Astrocyte (in vitro differentiated cells and primary cell): ENCODE results near the gene MUC5AC. TPM values are rescaled to one million over a fixed set of nuclear protein-coding genes. Genes with fewer than 3 reads are reported as not detected.

ENCODE experiments used
- DNase-seq: peaks from one replicate; pipeline ENCODE4 v3.0.0-alpha.2; 2010; ENCODE audit warnings: low read depth
- FAIRE-seq: peaks from 2 replicates; lab custom pipeline; 2011; peaks lifted over from hg19 to GRCh38; lab: Jason Lieb, UNC
- H2AFZ ChIP-seq: 2 replicates; pipeline ENCODE4 v1.6.0; 2012; ENCODE audit warnings: low read depth, low read length, inconsistent platforms
- H3K27ac ChIP-seq: 2 replicates; pipeline ENCODE4 v1.5.1; 2011; ENCODE audit warnings: low read depth, low read length, inconsistent platforms
- H3K27me3 ChIP-seq: 2 replicates; pipeline ENCODE4 v1.6.0; 2011; ENCODE audit warnings: low read length, inconsistent platforms; ENCODE audit not compliant: insufficient read depth
- H3K36me3 ChIP-seq: 2 replicates; pipeline ENCODE4 v1.5.1; 2011; ENCODE audit warnings: low read length, inconsistent platforms; ENCODE audit not compliant: insufficient read depth
- H3K4me1 ChIP-seq: 2 replicates; pipeline ENCODE4 v1.5.1; 2011; ENCODE audit warnings: low read length, inconsistent platforms; ENCODE audit not compliant: insufficient read depth
- H3K4me2 ChIP-seq: 2 replicates; pipeline ENCODE4 v1.6.0; 2012; ENCODE audit warnings: low read length, inconsistent platforms
- H3K4me3 ChIP-seq: 2 replicates; pipeline ENCODE4 v1.5.1; 2011; ENCODE audit warnings: low read depth, mild to moderate bottlenecking, low read length, inconsistent platforms; ENCODE audit not compliant: insufficient read depth
- H3K79me2 ChIP-seq: 2 replicates; pipeline ENCODE4 v1.6.0; 2012; ENCODE audit warnings: mild to moderate bottlenecking, low read length, inconsistent platforms; ENCODE audit not compliant: insufficient read depth
- H3K9ac ChIP-seq: 2 replicates; pipeline ENCODE4 v1.6.0; 2012; ENCODE audit warnings: mild to moderate bottlenecking, low read length, inconsistent platforms
- H3K9me3 ChIP-seq: 2 replicates; pipeline ENCODE4 v1.5.1; 2012; ENCODE audit warnings: low read depth, mild to moderate bottlenecking, low read length, inconsistent platforms; ENCODE audit not compliant: insufficient read depth
- H4K20me1 ChIP-seq: 2 replicates; pipeline ENCODE4 v1.6.0; 2012; ENCODE audit warnings: low read length, inconsistent platforms; ENCODE audit not compliant: insufficient read depth
- H3K27ac Mint-ChIP-seq: one replicate; pipeline ENCODE4 v1.8.0; 2021; ENCODE audit warnings: mild to moderate bottlenecking, mixed read lengths; ENCODE audit not compliant: unreplicated experiment
- H3K27me3 Mint-ChIP-seq: one replicate; pipeline ENCODE4 v1.8.0; 2021; ENCODE audit warnings: low read depth, mixed read lengths; ENCODE audit not compliant: unreplicated experiment
- H3K36me3 Mint-ChIP-seq: one replicate; pipeline ENCODE4 v1.8.0; 2021; ENCODE audit warnings: low read depth, mixed read lengths; ENCODE audit not compliant: unreplicated experiment
- H3K4me1 Mint-ChIP-seq: one replicate; pipeline ENCODE4 v1.8.0; 2021; ENCODE audit warnings: low read depth, mixed read lengths; ENCODE audit not compliant: unreplicated experiment
- H3K4me3 Mint-ChIP-seq: one replicate; pipeline ENCODE4 v1.8.0; 2021; ENCODE audit warnings: mild to moderate bottlenecking, moderate library complexity, mixed read lengths; ENCODE audit not compliant: unreplicated experiment
- H3K9me3 Mint-ChIP-seq: one replicate; pipeline ENCODE4 v1.8.0; 2021; ENCODE audit warnings: mild to moderate bottlenecking, mixed read lengths; ENCODE audit not compliant: unreplicated experiment
- EZH2 ChIP-seq: IDR thresholded peaks from 2 replicates; pipeline ENCODE4 v1.6.1; 2012; ENCODE audit warnings: mild to moderate bottlenecking, low read length, inconsistent platforms; ENCODE audit not compliant: insufficient read depth
- total RNA-seq: library from RNA; stranded (reverse); gene quantifications from 2 replicates; pipeline ENCODE4 v1.2.1, GENCODE V29; 2021
- TF ChIP-seq, protein P1 (sequence below): IDR thresholded peaks from 2 replicates; pipeline ENCODE4 v1.5.1; 2011; ENCODE audit warnings: low read depth, mild to moderate bottlenecking, inconsistent platforms, low read length, moderate library complexity; ENCODE audit not compliant: insufficient read depth

MUC5AC gene
- total RNA-seq, 1 donor from 2014 or later = not detected

DNA sequence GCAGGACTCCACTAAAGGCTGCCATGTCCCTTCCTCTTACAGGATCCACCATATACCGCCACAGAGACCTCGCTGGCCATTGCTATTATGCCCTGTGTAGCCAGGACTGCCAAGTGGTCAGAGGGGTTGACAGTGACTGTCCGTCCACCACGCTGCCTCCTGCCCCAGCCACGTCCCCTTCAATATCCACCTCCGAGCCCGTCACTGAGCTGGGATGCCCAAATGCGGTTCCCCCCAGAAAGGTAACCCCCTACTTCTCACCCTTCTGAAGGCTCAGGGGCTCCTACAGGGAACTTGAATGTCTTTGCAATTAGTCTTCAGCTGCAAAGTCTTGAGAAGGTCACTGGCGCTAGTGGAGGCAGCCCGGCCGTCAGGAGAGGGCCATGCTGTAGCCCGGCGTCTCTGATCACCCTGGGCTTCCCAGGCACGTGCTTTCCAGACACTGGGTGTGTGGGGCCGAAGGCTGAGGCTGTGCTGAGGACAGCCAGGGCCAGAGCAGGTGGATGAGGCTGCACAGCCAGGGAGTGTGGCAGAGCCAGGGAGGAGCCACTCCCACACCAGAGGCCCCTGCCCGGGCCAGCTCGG lies 35.1 kb downstream of the MUC5AC start:
- Mint-ChIP-seq H3K4me1 (no peaks in the 10 kb centered on the region), H3K36me3 (peaks cover 2% of the 10 kb centered on the region), H3K4me3 (no peak overlapping the region), H3K9me3 (peaks cover 5% of the 10 kb centered on the region), H3K27ac (no peak overlapping the region), H3K27me3 (peaks cover 8% of the 10 kb centered on the region)
- no peak overlapping the region for H2AFZ ChIP-seq
- no peak for TF ChIP-seq EZH2
- TF ChIP-seq, protein P1, sequence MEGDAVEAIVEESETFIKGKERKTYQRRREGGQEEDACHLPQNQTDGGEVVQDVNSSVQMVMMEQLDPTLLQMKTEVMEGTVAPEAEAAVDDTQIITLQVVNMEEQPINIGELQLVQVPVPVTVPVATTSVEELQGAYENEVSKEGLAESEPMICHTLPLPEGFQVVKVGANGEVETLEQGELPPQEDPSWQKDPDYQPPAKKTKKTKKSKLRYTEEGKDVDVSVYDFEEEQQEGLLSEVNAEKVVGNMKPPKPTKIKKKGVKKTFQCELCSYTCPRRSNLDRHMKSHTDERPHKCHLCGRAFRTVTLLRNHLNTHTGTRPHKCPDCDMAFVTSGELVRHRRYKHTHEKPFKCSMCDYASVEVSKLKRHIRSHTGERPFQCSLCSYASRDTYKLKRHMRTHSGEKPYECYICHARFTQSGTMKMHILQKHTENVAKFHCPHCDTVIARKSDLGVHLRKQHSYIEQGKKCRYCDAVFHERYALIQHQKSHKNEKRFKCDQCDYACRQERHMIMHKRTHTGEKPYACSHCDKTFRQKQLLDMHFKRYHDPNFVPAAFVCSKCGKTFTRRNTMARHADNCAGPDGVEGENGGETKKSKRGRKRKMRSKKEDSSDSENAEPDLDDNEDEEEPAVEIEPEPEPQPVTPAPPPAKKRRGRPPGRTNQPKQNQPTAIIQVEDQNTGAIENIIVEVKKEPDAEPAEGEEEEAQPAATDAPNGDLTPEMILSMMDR = no peak
- H3K27me3 ChIP-seq = no peaks in the 10 kb centered on the region
- no peak overlapping the region for H3K27ac ChIP-seq
- H3K4me2 ChIP-seq = no peak overlapping the region
- peaks cover 3% of the 10 kb centered on the region for H3K9me3 ChIP-seq
- H3K4me1 ChIP-seq = no peaks in the 10 kb centered on the region
- no peak overlapping the region for H3K4me3 ChIP-seq
- FAIRE-seq (no peak), DNase-seq (no peak)
- H4K20me1 ChIP-seq = no peaks in the 10 kb centered on the region
- H3K9ac ChIP-seq = no peak overlapping the region
- H3K36me3 ChIP-seq = no peaks in the 10 kb centered on the region
- H3K79me2 ChIP-seq = no peaks in the 10 kb centered on the region

DNA sequence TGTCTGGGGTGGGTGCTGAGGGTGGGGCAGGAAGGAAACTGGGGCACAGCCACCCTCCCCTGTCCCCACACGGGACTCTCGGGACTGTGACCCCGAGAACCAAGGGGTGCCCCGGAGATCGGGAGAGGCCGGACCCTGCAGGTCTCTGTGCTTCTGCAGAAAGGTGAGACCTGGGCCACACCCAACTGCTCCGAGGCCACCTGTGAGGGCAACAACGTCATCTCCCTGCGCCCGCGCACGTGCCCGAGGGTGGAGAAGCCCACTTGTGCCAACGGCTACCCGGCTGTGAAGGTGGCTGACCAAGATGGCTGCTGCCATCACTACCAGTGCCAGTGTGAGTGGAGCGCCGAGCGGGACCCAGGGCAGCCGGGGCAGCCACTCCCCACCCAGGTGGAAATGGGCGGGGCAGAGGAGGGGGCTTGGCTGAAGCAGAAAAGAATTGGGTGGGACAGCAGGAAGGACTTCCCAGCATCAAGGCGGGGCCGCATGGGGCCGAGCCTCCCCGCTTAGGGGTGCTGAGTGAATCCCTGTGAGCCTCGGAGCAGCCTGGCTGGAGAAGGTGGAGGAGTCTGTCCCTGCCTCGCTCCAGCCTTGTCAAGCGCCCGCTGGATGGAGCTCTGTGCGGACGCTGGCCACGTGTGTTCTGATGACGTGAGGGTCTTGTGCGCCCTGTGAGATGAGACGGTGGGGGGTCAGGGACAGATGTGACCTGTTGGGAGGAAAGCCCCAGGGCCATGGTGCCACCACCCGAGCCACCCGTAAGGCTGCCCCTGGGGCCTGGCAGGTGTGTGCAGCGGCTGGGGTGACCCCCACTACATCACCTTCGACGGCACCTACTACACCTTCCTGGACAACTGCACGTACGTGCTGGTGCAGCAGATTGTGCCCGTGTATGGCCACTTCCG lies 35.8 kb downstream of the MUC5AC start:
- FAIRE-seq = no peak
- H3K27ac Mint-ChIP-seq = no peak overlapping the region
- no peaks in the 10 kb centered on the region for H3K36me3 ChIP-seq

More for the DNA sequence above, 35.8 kb downstream of the MUC5AC start:
- Histone ChIP-seq H3K27me3 (no peaks in the 10 kb centered on the region), H3K4me2 (no peak overlapping the region), H3K9ac (no peak overlapping the region), H3K4me1 (no peaks in the 10 kb centered on the region), H3K9me3 (peaks cover 3% of the 10 kb centered on the region), H3K79me2 (no peaks in the 10 kb centered on the region), H4K20me1 (no peaks in the 10 kb centered on the region), H2AFZ (no peak overlapping the region), H3K27ac (no peak overlapping the region), H3K4me3 (no peak overlapping the region)
- peaks cover 2% of the 10 kb centered on the region for H3K36me3 Mint-ChIP-seq
- H3K4me3 Mint-ChIP-seq = no peak overlapping the region
- TF ChIP-seq, protein P1 = no peak
- TF ChIP-seq EZH2 = no peak
- H3K4me1 Mint-ChIP-seq = no peaks in the 10 kb centered on the region
- H3K9me3 Mint-ChIP-seq = peaks cover 5% of the 10 kb centered on the region
- H3K27me3 Mint-ChIP-seq = peaks cover 8% of the 10 kb centered on the region
- DNase-seq = no peak
